ENCODE data around the gene TMEM54.

Gene TMEM54

GRCh38 chr1:32873484-32873883 is 27.7 kb downstream of the TMEM54 start:
- TF ChIP-seq CTCF (IDR thresholded peaks at IDR 0.05; ENCODE audit: low read depth, low read length, missing control alignments), result no peak
- no peak for DNase-seq (ENCODE audit: low read depth)
- no peak overlapping the region for H3K4me3 ChIP-seq (ENCODE audit: low read depth, low read length)

- no peak overlapping the region for H3K4me3 ChIP-seq (ENCODE audit: low read depth, low read length)
- TF ChIP-seq CTCF (IDR thresholded peaks at IDR 0.05; ENCODE audit: low read depth, low read length, missing control alignments), result no peak
- DNase-seq (ENCODE audit: low read depth), result no peak
Observed at GRCh38 chr1:32872192-32872460, 29.1 kb downstream of the TMEM54 start.

- no peak for DNase-seq (ENCODE audit: low read depth)
- no peak for TF ChIP-seq CTCF (IDR thresholded peaks at IDR 0.05; ENCODE audit: low read depth, low read length, missing control alignments)
- H3K4me3 ChIP-seq (ENCODE audit: low read depth, low read length), result no peak overlapping the region; the same call in 1 of the 2 replicates
Observed at GRCh38 chr1:32871364-32872191, 29.6 kb downstream of the TMEM54 start.

GRCh38 chr1:32870615-32871363 is 30.4 kb downstream of the TMEM54 start, which contains the start of gene FNDC5:
FNDC5 (minus strand) TSS chr1:32870912.
- TF ChIP-seq CTCF (IDR thresholded peaks at IDR 0.05; ENCODE audit: low read depth, low read length, missing control alignments), result no peak
- no peak within 1 kb of the TSS; the same call in none of the 2 replicates for H3K4me3 ChIP-seq (ENCODE audit: low read depth, low read length)
- DNase-seq (ENCODE audit: low read depth), result no peak

GRCh38 chr1:32869923-32870614 is 31.1 kb downstream of the TMEM54 start:
- no peak overlapping the region for H3K4me3 ChIP-seq (ENCODE audit: low read depth, low read length)
- no peak for TF ChIP-seq CTCF (IDR thresholded peaks at IDR 0.05; ENCODE audit: low read depth, low read length, missing control alignments)
- no peak for DNase-seq (ENCODE audit: low read depth)

- DNase-seq (ENCODE audit: low read depth), result no peak
- H3K4me3 ChIP-seq (ENCODE audit: low read depth, low read length), result no peak overlapping the region
- TF ChIP-seq CTCF (IDR thresholded peaks at IDR 0.05; ENCODE audit: low read depth, low read length, missing control alignments), result no peak
Observed at GRCh38 chr1:32868806-32869455, 32.3 kb downstream of the TMEM54 start.
